ENCODE results near the gene CFD. TPM values are rescaled to one million over a fixed set of nuclear protein-coding genes. Genes with fewer than 3 reads are reported as not detected.

CFD gene
- total and polyA plus RNA-seq, 2 experiments from 2014 or later = 0.90 to 4.7 TPM

- no peaks in the 10 kb centered on the region for H3K36me3 Mint-ChIP-seq (ENCODE audit: low read depth)
- Histone ChIP-seq H3K79me2 (replicated peaks; ENCODE audit: insufficient read depth) (no peaks in the 10 kb centered on the region), H3K27ac (ENCODE audit: low read depth) (no peak overlapping the region)
Observed at GRCh38 chr19:827314-827709, 32.2 kb upstream of the CFD start.

More at GRCh38 chr19:827314-827709, 32.2 kb upstream of the CFD start:
- Histone ChIP-seq H3K4me3 (no peak overlapping the region), H3K4me2 (no peak overlapping the region), H3K9me2 (ENCODE audit: insufficient read depth) (no peaks in the 10 kb centered on the region), H3K4me1 (ENCODE audit: insufficient read depth) (peaks cover 9% of the 10 kb centered on the region; the same call in 1 of the 2 replicates), H3F3A (replicated peaks; ENCODE audit: low read depth) (no peaks in the 10 kb centered on the region), H3K36me3 (ENCODE audit: insufficient read depth) (no peaks in the 10 kb centered on the region), H4K20me1 (replicated peaks; ENCODE audit: insufficient read depth) (no peaks in the 10 kb centered on the region), H3K27me3 (ENCODE audit: insufficient read depth) (no peaks in the 10 kb centered on the region; the same call in 1 of the 2 replicates), H2AFZ (no peak overlapping the region)
- no peak for TF ChIP-seq JUNB (IDR thresholded peaks at IDR 0.05; ENCODE audit: unreplicated experiment)
- TF ChIP-seq POLR2AphosphoS5 (IDR thresholded peaks at IDR 0.05; ENCODE audit: low read depth) = no peak
- TF ChIP-seq STAT1 (IDR thresholded peaks at IDR 0.05; ENCODE audit: unreplicated experiment) = no peak
- TF ChIP-seq ETS1 (IDR thresholded peaks at IDR 0.05) = no peak
- no peak for TF ChIP-seq EZH2 (IDR thresholded peaks at IDR 0.05; ENCODE audit: low read depth, unreplicated experiment)
- TF ChIP-seq CTCF (conservative IDR thresholded peaks at IDR 0.05; ENCODE audit: low read depth in 2 of 2) = no peak
- TF ChIP-seq NANOG (IDR thresholded peaks at IDR 0.05; ENCODE audit: borderline replicate concordance) = no peak
- TF ChIP-seq ZNF114 (CRISPR knock-in tag; IDR thresholded peaks at IDR 0.05) = no peak
- TF ChIP-seq ZNF462 (CRISPR knock-in tag; IDR thresholded peaks at IDR 0.05) = no peak
- TF ChIP-seq EZH2phosphoT487 (IDR thresholded peaks at IDR 0.05; ENCODE audit: unreplicated experiment) = no peak
- no peak for TF ChIP-seq CREB1 (CRISPR knock-in tag; IDR thresholded peaks at IDR 0.05; ENCODE audit: low read depth)
- TF ChIP-seq ZNF331 (CRISPR knock-in tag; IDR thresholded peaks at IDR 0.05; ENCODE audit: low read depth) = no peak
- TF ChIP-seq REST (IDR thresholded peaks at IDR 0.05; ENCODE audit: unreplicated experiment) = no peak
- H3K4me1 Mint-ChIP-seq = peaks cover 6% of the 10 kb centered on the region; the same call in 2 of the 3 replicates
- no peak for DNase-seq (ENCODE audit: low spot score)
- ATAC-seq = no peak
- H3K4me3 Mint-ChIP-seq = no peak overlapping the region
- H3K9me3 Mint-ChIP-seq = no peaks in the 10 kb centered on the region
- H3K27me3 Mint-ChIP-seq (ENCODE audit: insufficient read depth, low read depth, poor library complexity) = peaks cover 9% of the 10 kb centered on the region
- no peak overlapping the region for H3K27ac Mint-ChIP-seq

Measured in GM23338 (cell line).